GM04504 (cell line): Measurements from ENCODE around the gene MYOF.
"Not testable (repeated sequence)": the region's sequence is repeated elsewhere in the genome, so short reads cannot be mapped to it uniquely, and the experiment has no call there.

Experiments used
- DNase-seq: peaks from one replicate; pipeline ENCODE4 v3.0.0-alpha.2; 2012; ENCODE audit warnings: low read depth

MYOF gene

DNA sequence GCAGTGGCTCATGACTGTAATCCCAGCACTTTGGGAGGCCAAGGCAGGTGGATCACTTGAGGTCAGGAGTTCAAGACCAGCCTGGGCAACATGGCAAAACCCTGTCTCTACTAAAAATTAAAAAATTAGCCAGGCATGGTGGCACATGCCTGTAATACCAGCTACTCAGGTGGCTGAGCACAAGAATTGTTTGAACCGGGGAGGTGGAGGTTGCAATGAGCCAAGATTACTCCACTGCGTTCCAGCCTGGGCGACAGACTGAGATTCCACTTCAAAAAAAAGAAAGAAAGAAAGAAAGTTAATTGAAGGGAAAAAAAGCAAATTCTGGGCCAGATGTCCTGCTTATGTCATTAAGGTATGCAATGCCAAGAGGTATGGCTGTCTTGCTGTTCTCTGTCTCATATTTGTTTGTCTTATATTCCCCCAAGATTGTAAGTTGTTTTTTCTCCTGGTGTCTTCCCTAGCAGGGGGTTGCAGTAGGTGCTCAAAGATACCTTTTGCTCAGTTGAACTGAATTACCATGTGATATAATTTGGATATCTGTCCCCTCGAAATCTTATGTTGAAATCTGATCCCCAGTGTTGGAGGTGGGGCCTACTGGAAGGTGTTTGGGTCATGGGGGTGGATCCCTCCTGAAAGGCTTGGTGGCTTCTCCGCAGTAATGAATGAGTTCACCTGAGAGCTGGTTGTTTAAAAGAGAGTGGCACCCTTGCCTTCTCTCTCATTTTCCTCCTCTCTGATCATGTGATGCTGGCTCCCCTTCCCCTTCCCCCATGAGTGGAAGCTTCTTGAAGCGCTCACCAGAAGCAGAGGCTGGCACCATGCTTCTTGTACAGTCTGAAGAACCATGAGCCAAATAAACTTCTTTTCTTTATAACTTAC lies 60.9 kb downstream of the MYOF start:
- DNase-seq = no peak

DNA sequence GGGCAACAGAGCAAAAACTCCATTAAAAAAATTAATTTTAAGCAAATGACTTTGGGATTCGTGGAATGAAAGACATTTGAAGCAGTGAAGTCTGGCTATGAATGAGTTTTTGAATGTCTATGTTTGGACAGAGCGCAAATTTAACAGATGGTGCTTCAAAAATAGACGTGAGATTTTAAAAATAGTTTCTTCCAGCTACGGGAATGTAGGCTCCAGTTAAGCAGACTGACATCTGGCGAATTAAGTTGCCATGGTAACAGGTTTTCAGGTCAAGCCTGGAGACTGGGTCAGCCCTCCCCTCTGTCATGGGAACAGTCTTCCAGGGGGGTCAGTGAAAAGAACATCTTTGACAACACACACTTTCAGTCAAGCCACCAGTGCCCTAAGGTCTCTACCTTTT lies 62.0 kb downstream of the MYOF start:
- DNase-seq = no peak

DNA sequence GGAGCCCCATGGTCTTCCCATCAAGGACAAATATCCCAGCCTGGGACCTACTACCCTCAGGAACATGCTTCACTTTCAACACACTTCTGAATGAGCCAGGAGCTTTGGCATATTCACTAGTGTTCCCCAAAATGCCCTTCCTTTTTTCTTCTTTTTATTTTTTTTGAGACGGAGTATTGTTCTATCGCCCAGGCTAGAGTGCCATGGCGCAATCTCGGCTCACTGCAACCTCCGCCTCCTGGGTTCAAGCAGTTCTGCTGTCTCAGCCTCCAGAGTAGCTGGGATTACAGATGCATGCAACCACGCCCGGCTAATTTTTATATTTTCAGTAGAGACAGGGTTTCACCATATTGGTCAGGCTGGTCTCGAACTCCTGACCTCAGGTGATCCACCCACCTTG lies 63.1 kb downstream of the MYOF start:
- not testable (repeated sequence) for DNase-seq

DNA sequence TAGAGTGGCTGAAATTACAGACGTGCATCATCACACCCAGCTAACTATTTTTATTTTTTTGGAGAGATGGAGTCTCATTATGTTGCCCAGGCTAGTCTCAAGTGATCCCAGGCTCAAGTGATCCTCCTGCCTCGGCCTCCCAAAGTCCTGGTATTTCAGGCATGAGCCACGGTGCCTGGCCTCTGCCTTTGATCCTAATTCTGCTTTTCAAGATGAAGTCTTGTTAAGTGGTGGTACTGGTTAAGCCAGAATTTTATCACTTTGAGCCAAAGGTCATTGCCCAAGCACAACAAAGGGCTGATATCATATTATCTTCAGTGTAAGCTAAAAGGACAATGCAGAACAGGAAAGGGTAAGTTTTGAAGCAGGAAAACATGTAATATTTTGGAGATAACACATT lies 64.2 kb downstream of the MYOF start:
- no peak for DNase-seq

DNA sequence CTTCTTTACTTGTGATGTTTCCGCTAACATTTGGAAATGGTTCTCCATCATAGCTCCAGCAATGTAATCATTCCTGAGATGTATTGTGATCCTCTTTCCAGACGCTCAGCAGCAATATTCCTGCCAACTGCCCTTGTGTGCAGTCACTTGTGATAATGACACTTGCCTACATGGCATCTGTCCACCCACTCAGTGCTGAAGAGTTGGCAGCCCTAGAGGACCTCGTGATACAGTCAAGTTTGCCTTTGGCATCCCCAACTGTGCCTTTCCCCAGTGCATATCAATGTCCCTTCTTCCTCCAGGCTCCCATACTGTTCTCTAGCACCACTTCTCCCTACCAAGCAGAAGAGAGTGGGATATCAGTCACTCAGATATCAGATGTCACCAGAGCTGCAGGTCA lies 64.9 kb downstream of the MYOF start:
- no peak for DNase-seq

DNA sequence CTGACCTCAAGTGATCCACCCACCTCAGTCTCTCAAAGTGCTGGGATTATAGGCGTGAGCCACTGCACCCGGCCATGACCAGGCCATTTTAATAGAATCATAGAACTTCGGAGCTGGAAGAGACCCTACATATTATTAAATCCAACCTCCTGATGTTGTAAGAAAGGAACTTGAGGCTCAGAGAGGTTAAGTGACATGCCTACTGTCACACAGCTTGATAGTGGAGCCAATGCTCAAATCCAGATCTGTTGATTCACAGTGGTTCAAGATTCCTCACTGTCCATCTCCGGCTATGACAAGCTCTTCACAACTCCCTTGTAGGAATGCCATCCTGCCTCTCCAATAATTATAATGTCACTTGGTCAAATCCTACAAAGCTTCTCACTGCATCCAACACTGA lies 65.3 kb downstream of the MYOF start:
- no peak for DNase-seq

DNA sequence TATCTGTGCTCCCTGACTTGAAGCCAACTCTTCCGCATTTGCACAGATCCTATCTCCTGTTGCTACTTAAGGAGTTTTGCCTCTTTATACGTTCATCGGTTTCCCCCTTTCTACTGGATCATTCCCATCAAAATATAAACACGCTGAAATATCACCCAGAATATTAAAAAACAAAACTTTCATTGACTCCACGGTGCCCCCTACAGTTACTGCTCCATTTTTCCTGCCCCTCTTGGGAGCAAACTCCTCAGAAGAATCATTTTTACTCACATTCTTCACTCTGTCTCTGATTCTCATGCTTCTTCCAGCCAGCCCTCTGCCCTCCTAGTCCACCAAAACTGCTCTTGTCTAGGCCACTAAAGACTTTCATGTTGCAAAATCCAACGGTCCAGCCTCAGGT lies 66.4 kb downstream of the MYOF start:
- DNase-seq = no peak

DNA sequence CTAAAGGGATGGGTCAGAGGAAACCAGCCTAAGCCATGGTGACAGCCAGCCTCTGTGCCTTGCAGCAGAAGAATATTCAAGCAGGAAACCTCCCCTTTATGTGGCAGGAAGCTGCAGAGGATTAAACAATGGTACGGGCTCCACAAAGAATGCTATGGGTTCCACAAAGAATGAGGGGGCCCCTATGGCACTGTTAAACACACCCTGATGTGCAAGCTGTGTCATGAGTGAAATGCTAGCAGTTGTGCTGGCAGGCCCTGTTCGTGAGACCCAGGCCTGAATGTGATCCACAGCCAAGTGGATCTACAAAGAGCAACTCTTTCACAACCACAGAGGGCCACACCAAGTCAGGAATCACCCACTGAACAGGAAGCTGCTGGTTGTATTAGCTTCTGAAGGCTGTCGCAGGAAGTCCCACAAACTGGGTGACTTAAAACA lies 68.9 kb downstream of the MYOF start:
- DNase-seq = no peak

DNA sequence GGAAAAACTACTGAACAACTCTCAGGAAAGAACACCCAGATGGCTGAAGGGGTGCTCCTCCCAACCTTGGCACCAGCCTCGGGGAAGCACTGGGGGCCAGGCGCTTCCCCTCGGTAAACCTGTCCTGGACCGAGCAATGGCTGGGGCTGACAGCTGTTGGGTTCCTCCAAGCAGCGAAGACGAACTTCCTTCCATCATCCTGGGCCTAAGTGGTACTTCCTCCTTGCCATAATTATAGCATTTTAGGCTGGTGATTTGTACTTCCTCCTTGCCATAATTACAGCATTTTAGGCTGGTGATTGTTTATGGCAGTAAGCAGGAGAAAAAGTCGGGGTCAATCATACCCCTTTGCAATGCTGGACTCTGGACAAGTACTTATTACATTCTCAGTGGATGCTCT lies 69.3 kb downstream of the MYOF start:
- no peak for DNase-seq

DNA sequence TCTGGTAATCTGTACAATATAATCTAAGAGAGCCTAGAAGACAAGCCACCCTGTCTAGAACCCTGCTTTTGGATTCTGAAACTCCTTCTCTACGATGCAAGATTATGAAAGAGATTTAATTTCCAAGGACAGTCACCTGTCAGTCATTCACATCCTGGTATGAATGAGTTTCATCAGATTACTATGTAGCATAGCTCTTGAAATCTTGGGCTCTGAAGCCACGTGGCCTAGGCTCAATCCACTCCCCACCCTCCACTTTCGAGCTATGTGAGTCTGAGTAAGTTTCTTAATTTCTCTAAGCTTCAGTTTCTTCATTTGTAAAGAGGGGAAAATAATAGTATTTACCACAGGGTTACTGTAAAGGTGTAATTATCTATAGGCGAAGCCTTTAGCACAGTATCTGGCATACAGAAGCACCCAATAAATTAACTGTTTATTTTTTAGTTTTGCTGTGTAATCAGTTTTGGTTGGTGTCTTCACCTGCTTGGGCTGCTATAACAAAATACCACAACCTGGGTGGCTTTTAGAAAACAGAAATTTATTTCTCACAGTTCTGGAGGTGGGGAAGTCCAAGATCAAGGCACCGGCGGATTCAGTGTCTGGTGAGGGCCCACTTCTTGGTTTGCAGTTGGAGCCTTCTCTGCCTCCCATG lies 71.3 kb downstream of the MYOF start:
- no peak for DNase-seq

DNA sequence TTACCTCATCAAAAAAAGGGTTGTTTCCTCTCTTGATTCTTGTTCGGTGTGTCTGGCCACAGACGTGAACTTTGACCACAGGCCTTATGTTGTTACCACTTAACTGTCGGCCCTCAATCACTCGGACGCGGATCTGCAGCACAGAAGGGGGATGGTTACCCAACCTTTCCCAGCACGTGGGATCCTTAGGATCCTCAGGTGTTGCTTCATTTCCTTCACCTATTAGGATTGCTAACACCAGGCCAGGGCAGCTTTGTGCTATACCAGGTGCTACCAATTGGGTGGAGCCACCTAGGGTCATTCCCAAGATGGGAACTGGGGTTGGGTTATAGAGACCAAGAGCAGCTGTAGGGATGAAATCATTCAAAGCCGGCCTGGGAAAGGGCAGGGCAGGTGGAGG lies 73.4 kb downstream of the MYOF start:
- no peak for DNase-seq

DNA sequence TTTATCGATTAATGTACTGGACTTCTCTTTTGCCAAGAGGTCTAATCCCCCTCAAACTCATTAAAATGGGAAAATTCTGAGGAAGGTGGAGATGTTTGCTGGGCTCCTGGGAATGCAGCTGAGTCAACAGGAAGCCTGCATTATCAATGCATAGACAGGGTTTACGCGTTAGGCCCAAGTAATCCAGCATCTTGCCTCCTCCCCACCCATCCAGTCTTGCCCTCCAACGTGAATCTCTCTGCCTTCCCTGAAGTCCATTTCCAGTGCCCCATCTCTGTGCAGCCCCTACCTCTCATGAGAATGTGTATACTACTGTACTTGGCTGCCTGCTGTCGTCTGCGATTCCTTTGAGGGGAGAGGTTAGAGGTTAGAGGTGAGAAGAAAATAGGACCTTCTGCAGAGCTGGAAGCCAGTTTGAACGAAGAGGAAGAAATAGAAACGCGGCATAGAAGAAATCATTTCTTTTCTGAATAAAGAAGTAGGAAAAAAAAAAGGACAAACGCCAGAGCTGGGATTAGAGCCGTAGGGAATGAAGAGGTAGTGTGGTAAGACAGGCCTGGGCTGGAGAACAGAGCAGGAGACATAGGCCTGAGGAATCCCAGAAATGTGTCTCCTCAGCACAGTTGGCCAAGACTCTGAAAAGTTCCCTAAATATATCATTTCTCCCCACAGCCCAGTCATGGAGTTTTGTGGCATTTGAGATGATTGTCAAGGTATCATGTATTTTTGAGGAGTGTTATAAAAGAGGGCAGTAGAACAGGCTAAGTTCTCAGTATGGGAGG lies 75.6 kb downstream of the MYOF start:
- no peak for DNase-seq

DNA sequence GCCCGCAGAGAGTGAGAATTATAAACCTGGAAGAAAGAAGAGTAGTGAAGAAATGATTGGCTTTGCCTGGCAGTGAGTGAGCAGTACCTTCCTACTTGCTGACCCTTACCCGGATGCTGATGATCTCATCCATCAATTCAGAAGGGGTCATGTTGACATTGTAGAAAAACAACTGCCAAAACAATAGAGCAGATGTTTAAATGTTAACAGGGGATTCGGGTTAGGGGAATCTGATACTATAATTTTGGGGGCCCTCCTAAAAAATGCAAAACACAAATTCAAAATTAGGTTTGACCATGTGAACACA lies 78.1 kb downstream of the MYOF start:
- no peak for DNase-seq

DNA sequence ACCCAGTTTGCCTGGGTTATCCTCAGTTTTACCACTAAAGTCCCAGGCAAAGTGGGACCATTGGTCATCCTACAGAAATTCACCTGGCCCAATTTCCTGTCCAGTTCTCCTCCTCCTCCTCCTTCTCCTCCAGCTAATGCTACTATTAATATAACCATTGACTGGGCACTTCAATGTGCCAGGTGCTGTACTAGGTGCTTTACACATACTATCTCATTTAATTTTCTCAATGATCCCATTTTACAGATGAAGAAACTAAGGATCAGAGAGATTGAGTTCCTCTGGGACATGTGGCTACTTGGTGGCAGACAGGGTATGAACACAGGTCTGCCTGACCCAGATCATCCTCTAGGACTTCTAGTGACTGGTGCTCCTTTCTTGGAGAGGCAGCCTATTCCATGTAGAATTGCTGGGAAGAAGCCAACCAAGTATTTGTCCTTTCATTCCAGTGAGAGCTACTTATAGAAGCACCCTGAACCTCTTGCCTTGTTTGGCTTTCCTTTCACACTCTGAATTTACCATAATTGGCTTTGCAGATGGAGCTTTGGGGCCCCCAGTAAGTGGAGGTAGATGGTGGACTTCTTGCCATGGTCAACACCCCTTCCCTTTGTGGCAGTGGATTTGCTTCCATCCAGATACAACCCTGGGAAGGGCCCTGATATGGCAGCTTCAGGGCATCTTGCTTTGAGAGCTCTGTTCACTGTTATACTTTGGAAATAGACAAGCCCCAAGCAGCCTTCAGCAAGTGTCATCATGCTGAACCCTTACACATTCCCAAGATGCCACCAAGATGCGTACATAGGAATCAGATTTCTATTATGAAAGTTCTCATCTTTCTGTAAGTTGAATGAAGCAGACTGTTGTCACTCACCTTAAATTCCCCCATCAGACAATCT lies 78.7 kb downstream of the MYOF start:
- DNase-seq = no peak

DNA sequence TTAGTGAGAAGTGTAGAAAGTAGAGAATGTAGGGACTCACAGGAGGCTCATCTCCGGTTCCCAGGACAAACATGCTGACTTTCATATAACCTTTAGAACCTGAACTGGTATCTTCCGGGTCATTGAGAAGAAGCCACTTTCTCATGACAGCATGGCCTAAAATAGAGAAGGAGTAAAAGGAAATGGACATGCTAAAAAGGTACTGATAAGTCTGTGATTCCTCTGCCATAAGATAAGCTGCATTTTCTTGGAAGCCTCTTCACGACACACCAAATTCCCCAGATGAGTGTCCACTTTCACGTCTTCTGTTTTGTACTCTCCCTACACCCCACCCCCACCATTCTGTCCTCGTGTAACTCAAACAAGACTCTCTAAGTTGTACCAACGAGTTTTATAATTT lies 79.9 kb downstream of the MYOF start:
- DNase-seq = no peak

DNA sequence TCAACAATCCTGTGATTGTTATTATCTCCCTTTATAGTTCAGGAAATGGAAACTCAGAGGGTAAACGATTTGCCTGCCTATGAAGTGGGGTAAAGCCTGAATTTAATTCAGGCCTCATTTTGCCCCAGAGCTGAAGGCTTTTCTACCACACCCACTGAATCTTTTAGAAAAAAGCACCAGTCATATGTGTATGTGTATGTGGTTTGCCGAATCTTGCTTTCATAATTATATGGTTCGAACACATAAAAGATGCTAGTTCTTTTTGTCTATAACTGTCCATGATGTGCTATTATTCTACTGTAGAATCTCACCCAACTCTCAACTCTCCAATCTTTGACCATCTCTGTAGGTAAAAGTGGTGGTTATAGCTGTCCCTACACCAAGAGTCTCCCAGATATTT lies 83.6 kb downstream of the MYOF start:
- DNase-seq = no peak

DNA sequence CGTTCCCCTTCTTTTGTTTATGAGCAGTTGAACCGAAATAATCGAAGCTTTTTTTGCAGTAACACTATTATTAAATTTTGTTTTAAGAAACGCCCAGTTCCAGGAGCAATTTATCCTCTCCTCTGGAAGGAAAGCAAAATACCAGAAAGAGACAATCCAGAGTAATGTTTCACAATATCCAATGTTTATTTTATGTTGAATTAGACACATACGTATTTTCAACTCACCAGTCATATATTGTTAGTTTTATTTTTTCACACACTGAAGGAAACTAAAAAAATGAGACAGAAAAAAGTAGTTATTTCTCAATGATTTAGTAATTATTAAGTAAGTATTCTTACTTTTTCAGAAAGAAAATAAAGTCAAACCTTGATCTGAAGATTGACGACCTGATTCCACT lies 85.1 kb downstream of the MYOF start:
- DNase-seq = no peak

DNA sequence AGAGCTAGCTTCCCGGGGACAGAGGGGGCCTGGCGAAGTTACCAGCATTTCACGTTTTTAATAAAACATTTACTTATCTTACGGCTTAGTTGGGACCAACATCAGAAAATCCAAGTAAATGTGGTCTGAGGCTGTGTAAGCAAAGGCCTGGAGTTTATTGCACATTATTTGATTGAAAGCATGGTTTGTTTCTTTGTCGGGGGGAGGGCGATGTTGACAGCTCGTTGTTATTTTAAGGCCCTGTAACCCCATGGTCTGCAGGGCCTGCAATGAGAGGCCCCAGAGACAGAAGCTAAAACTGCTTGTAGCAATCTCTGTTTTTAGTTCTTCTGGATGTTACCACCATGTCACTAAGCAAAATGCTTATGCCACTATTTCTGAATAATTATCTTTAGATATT lies 88.9 kb downstream of the MYOF start:
- DNase-seq = no peak

DNA sequence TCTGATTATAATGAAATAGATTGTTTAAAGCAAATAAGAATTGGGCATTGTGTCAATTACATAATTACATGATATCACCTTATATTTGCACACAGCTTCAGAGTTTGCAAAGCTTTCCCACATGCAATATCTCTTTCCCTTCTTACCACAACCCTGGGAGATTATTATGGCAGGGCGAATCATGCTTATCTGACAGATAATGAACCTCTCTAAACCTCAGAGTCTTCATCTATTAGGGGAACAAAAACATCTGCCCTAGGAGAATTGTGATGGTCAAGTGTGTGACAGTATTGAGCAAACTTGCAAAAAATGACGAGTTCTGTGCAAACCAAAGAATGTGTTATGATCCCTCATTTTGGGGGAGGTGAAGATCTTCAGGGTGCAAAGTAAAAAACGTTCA lies 90.0 kb downstream of the MYOF start:
- no peak for DNase-seq

DNA sequence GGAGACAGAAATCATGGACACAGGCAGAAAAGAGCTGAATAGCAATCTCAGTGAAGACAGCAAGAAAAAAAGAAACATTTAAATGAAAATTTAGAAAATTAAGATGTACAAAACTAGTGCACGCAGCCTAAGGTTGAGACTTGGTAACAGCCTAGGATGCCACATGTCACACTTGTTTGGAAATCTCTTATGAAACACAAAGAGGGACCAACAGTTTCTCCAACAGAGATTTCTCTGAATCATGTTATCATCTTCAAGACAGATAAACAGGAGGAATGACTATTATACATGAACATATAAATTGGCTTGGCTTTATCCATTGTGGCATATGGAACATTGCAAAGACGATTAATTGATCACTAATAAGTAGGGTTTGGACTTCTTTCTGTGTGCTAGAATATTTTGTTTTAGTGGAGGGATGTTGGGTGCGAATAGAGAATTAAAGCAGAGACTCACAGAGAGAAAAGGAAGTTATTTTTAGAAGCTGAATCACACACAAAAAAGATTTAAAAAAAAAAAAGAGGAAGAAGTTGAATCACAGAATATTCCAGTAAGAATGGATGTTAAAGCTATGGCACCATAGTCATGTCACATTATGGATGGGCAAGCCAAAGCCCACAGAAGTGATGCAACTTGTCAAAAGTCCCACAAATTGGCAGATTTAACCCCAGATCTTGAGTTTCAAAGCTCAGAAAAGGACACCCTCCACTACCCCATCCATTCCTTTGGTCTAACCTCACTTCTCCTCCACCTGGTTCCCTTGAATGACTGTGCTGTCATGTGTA lies 91.6 kb downstream of the MYOF start:
- DNase-seq = no peak

DNA sequence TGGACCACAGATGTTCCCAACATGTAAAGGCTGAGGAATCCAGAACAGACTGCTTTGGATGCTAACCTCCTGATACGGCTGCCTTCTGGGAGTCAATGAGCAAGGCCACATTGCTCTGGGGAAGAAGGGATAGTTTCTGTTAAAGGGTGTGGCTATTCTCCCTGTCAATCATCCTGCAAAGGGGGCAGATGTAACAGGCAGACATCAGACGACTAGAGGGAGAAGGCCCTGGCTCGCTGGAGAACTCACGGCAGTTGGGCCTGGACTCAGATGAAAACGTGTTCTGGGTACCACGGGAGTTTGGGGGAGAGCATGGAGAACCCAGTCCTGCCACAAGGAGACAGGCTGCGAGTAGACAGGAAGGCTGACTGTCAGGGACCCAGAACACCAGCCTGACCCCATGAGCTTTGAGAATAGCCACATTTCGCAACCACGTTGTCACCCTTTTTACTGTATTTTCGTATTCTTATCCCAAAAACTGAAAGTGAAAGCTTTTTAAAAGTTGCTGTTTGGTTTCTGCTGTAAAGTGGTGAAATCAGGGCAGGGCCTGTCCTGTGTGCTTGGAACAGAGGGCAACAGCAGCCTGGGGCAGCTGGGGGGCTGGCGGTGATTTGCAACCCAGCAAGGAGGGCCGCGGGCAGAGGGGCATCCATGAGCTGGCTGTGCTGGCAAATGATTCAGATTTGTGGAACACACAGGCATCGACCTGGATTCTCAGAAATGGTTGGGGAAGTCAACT lies 95.3 kb downstream of the MYOF start:
- peak; percentile 47 for DNase-seq
